Stimulated activated CD4-positive, alpha-beta T cell treated with anti-CD3 and anti-CD28 coated beads, TNF-alpha, amount 100 ng/mL, for 24 hours (primary cell): ENCODE results near the gene GPN1.
"Not testable (repeated sequence)": the region's sequence is repeated elsewhere in the genome, so short reads cannot be mapped to it uniquely, and the experiment has no call there.

ENCODE experiments used
- DNase-seq, 3 experiments: peaks; one replicate each; pipeline ENCODE4 v3.0.0-alpha.2; 2020; ENCODE audit warnings: low read depth in 3 of 3

GPN1 gene

DNA sequence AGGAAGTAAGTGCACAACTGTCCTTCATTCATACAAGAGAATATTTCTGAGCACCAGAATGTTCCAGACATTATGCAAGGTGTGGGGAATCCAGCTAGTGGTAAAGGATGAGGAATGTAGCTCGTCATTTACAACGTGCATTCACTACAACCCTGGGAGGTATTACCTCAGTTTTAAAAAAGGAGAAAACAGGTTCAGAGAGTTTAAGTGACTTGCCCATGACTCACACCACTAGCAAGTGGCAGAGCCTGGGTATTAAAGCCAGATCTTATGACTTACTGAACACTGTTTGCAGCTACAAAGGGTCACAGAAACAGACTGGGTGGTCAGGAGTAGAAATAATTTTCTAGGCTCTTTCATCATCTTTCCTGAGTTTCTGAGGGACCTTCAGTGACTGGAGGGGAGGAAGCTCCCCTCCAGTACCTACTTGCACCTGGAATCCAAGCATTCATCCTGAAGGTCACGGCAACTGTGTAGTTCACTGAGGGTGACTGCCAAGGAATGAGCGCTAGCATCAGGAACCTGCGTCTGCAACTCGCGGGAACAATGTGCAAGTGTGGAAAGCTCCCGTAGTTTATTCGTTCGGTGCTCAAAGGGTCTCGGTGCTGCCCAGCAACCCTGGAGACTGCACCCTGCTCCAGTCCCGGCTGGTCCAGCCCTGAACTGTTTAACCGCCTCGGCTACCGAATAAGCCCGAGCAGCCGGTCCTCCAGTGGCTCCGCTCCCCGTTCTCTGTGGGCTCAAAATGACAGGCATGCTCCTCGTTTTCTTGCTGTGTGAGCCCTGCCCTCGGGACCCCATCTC is 685 bp upstream of the GPN1 start:
- DNase-seq, result no peak

DNA sequence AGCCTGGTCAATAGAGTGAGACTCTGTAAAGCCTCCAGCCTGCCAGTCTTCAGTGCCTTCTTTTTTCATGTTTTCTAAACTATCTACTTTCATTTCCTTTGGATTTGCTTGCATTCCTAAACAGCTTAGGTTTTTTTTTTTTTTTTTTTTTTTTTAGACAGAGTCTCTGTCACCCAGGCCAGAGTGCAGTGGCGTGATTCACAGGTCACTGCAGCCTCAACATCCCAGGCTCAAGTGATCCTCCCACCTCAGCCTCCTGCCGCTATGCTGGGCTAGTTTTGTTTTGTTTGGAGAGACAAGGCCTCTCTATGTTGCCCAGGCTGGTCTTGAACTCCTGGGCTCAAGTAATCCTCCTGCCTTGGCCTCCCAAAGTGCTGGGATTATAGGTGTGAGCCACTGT is 1.4 kb downstream of the GPN1 start:
- DNase-seq, result not testable (repeated sequence)

DNA sequence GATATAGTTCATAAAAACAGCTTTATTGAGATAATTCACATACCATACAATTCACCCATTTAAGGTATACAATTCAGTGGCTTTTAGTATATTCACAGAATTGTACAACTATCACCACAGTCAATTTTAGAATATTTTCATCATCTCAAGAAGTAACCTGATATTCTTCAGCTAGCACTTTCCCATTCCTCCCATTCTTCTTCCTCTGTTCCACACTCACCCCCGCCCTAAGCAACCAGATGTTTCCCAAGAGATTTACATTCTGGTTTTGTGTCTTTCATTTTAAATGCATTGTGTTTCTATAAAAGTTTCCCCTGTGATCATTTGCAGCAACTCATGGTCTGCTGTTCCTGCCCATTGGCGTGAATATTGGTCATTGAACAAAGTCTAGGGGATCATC is 5.4 kb downstream of the GPN1 start:
- DNase-seq, result no peak

DNA sequence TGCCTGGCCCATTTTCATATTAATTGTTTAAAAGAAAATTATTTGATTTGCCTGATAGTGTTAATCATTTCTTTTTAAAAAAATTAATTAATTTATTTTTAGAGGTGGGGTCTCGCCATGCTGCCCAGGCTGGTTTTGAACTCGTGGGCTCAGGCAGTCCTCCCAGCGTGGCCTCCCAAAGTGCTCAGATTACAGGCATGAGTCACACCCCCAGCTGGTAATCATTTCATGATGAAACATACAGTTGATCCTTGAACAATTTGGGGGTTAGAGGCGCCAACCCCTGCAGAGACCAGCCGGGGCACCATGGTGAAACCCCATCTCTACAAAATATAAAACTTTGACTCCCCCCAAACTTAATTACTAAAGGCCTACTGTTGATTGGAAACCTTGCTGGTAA is 7.9 kb downstream of the GPN1 start:
- no peak for DNase-seq

DNA sequence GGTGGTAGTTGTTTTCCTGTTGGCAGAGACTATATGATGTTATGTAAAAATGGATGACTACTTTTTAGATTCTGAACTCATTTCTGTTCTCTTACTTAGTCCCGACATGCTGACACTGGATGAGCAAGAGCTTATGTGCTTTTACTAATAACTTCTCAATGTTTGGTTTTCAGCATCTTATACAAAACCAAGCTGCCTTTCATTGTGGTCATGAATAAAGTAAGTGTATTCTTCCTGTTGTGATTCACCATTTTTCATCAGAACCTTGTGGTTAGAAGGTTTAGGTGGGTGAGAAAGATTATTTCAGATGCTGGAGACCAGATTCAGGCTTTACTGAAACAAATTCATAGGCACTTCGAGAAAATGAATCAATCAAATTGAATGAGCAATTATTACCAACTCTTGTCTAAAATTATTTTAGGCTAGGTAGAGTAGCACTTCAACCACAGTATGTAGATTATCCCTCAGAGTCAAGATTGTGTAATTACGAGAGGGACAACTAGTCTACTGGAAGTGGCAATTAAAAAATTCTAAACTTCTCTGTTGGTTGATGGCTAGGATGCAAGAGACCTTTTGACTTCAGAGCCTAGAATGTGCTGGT is 9.3 kb downstream of the GPN1 start:
- no peak for DNase-seq

DNA sequence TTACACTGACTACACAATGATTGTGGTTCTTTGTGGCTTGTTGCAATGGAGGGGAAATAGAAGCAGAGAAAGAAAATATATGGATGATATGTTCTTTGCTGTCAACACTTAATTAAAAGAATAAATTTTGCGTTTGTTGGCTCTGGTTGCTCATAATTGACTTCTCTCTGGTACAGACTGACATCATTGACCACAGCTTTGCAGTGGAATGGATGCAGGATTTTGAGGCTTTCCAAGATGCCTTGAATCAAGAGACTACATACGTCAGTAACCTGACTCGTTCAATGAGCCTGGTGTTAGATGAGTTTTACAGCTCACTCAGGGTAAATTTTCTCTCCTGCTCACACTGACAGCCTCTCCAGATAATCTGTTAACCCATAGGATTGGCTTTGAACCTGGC is 9.9 kb downstream of the GPN1 start:
- DNase-seq, result no peak

DNA sequence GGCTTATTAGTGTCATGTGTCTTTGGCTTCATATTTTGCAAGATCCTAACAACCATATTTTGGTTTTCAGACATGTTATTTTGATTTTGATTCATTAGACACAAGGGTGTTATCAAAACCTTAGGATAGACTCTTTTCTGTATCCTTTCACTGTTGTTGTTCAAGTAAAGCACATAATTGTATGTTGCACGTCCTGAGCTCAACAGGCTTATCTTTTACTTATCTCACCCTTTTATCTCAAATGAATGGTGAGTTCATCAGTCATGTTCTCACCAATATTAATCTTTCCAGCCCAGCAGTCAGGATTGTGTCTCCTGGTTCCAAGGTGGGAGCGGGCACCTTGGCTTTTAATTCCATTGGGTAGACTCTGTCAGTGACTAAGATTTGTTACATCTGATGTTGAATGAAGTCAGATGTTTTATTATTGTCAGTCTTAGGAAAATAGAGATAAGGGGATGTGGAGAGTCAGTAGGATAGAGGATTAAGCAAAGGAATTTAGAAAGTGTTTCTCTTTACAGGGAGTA is 11.9 kb downstream of the GPN1 start:
- no peak for DNase-seq

DNA sequence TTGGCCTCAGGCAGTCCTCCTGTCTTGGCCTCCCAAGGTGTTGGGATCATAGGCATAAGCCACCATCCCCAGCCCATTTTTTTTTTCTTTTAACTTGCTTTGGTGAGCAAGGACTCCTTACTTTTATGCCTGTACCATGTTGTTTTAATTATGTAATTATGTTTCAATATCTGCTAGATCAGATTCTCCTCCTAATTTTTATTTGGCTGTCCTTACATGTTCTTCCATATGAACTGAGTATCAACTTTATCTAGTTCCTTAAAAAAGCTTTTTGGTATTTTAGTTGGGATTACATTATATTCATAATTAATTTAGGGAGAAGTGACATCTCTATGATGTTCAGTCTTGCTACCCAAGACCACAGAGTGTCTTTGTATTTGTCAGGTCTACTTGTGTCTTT is 16.3 kb downstream of the GPN1 start:
- no peak for DNase-seq

DNA sequence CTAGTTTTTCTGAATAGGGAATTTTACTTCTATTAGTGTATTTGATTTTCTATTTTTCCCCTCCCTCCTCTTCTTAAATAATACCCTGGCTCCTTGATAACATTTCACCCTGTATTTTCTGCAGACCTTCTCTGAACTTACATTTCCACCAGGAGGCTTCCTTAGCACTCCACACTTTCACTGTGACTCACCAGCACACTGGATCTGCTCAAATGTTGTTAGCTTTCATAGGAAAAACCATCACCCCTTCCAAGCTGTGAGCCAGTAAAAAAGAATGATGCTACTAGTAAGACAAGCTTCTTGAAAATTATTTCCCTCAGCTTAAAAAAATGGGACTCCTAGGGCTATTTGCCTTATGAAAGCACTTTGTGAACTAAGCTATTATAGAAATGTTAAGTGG is 18.4 kb downstream of the GPN1 start:
- DNase-seq, result no peak

DNA sequence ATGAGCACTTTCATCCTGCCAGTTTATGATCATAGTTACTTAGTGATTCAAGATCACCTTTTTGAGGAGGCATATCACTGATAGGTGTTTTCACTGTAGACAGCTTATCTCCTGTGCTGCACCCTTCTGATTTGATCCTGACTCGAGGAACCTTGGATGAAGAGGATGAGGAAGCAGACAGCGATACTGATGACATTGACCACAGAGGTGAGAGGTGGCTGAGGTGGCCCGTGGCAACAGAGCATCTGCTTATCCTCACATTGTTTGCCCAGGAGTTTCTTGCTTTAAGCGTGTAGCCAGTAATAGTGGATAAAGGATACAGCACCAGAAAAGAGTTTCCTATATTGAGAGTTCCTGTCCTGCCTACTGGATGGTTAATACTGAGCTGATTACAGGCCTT is 18.9 kb downstream of the GPN1 start:
- DNase-seq, result no peak

DNA sequence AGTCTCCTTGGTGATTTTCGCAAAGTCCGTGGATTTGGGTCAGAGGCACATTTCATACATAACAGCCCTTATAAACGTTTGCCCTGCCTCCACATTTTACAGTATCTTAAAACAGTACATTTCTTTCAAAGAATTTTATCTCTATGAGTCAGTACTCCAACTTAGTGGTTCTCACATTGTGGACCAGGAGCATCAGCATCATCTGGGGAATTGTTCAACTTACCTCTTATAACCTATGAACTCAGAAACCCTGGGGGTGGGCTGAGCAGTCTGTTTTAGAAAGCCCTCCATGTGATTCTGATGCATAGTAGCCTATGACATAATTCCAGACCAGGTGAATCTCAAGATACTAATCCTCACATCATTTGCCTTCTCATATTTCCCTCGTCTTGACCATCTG is 22.2 kb downstream of the GPN1 start:
- no peak for DNase-seq

DNA sequence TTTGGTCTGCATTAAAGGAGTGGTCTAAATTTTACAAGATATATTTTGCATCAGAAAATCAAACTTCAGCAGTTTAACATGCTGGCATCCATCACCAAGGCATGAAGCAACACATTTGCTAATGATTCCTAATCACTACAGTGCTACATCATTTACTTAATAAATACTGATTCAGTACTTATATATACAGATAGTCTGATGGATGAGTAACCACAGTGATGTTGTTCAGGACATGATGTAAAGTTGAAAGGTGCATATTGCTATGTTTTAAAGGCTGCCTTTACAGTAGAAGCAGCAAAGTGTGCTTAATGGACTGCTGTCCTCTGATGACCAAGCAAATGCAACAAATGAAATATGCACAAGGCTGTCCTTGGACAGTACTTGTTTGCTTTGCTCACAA is 23.5 kb downstream of the GPN1 start:
- DNase-seq, result no peak

DNA sequence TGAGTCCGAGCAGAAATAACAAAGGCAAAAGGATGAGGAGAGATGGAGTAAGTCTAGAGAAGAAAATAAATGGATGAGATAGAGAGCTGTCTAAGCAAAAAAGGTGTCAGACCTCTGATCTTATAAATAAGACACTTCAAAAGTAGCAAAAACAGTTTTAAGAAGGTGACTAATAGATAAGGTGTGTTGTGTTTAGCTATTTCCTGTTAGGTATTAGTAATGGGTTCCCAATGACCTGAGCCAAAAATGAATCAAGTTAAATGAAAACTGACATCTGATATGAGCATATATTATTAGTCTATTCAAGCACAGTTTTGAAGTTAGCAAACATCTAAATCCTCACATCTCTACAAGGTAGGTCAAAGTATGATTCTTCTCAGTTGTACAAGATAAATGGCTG is 23.9 kb downstream of the GPN1 start:
- DNase-seq, result no peak

DNA sequence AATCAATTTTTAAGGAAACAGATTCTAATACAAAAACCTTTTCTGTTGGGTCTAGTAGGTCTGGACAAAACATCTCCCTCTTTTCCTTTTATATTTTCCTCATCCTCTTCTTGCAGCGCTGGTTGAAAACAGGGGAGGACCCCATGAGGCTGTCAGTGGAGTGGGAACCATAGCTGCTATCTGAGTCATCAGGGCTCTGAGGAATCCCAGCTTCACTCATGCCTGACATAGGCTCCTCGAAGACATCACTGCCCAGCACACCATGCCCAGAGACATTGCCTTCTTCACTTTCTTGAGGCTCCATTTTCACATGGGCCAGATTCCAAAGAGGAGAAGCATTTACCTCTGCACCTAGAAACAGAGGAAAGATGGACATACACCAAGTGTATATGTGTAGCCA is 24.5 kb downstream of the GPN1 start:
- DNase-seq, result no peak

DNA sequence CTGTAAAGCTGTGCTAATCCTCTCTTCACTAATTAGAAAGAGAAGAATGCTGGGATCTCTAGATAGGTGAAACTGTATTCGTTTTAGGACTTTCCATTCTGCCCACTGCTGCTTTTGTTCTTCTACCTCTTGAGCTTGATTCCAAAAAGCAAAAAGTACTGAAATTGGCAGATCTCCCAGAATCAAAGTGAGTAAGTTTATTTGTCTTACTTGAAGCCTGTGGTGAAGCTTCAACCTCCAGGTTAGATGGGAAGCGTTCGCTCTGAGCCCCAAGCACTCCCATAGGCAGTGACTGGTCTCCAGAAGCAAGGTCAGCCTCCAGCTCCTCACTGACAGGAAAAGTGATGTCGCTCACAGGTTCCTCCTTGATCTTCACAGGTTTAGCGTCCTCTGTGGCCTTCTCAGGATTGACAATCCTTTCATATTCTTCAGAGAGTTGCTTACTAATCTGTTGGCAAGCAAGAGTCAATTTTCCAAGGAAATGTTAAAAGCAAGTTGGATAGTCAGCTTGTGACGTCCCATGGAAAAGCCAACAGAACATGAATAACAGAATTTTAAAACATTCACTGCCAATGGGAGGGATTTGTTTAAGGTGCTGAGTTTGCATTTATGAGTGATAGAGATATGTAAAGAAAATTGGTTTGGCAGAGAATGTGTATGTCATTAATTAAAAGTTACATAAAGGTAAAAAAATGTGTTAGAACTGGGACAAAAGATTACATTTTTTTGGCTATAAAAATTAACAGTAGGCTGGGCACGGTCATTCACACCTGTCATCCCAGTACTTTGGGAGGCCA is 26.5 kb downstream of the GPN1 start:
- no peak for DNase-seq

DNA sequence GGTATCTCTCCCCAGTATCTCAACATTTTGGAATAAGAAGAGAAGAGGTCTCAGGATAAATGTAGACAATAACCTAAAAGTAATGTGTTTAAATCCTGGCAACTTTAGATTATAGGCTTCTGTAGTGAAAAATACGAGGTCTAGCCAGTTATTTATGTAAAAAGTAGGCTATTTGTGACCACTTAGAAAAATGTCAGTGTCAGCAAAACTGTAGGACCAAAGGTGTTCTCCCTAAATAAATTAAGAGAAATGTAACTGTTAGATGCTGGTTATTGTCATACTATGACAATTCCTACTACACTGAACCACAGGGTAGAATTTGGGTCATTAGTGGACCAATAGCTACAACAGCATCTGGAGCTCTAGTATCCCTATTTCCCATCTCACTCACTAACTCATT is 32.5 kb downstream of the GPN1 start:
- DNase-seq, result no peak

DNA sequence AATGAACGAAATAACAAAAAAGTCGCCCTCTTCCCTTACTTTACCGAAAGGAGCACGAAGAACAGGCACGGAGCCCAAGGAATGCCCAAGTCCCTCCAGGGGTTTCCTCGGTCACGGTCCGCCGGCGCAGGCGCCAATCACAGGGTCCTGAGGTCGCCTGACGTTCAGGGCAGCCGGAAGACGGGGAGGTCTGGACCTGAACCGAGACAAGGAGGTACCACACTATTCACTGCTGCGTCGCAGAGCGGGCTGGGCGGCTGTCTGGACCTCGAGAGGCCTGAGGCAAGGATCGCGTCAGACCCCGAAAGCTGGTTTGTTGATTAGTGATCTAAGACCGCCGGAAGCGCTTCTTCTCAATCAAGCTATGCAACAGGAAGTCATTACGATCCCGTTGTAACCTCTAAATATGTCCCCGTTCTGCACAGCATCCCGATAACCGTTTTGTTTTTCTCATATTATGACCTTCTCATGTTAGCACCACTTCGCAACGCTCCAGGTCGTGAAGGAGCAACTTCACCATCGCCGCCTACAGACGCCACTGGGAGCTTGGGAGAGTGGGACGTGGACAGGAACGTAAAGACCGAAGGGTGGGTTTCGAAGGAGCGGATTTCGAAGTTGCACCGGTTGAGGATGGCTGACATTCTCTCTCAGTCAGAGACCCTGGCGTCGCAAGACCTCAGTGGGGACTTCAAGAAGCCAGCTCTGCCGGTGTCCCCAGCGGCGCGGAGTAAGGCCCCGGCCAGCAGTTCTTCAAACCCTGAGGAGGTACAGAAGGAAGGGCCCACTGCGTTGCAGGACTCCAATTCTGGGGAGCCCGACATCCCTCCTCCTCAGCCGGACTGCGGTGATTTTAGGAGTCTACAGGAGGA is 34.7 kb downstream of the GPN1 start, which contains the start of the genes SLC4A1AP and SUPT7L:
Gene SLC4A1AP, plus strand, starts transcription at position 605 of the 869 bp plus-strand sequence. Its CDS starts 26 bp downstream, at position 631.
Gene SUPT7L, minus strand, starts transcription at position 330 of the 869 bp plus-strand sequence. CDS start 1,422 bp downstream, outside the sequence.
- DNase-seq, result peak; percentile 55 to 60 (median 60)

DNA sequence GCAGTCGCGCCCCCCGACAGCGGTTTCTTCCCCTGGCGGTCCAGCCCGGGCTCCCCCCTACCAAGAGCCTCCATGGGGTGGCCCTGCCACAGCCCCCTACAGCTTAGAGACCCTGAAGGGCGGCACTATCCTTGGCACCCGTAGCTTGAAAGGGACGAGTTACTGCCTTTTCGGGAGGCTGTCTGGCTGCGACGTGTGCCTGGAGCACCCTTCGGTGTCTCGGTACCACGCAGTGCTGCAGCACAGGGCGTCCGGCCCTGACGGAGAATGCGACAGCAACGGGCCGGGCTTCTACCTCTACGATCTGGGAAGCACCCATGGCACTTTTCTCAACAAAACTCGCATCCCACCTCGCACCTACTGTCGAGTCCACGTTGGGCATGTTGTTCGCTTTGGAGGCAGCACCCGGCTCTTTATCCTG is 35.3 kb downstream of the GPN1 start:
- no peak for DNase-seq

DNA sequence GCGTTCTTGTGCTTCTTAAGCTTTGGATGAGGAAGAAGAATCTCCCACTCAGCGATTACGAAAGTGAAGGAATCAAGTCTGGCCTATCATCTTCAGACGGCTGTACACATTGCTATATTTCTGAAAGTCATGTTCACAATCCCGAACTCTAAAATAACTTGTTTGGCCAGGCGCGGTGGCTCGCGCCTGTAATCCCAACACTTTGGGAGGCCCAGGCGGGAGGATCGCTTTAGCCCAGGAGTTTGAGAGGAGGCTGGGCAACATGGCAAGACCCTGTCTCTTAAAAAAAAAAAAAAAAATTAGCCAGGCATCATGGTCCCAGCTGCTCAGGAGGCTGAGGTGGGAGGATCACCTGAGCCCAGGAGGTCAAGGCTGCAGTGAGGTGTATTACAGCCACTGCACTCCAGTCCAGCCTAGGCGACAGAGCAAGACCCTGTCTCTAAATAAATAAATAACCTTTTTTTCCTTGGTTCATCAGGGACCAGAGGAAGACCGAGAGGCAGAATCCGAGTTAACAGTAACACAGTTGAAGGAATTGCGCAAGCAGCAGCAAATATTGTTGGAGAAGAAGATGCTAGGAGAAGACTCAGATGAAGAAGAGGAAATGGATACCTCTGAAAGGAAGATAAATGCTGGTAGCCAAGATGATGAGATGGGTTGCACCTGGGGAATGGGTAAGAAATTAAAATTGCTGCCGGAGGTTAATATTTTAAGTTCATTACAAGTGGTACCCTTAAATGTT is 35.9 kb downstream of the GPN1 start:
- no peak for DNase-seq

DNA sequence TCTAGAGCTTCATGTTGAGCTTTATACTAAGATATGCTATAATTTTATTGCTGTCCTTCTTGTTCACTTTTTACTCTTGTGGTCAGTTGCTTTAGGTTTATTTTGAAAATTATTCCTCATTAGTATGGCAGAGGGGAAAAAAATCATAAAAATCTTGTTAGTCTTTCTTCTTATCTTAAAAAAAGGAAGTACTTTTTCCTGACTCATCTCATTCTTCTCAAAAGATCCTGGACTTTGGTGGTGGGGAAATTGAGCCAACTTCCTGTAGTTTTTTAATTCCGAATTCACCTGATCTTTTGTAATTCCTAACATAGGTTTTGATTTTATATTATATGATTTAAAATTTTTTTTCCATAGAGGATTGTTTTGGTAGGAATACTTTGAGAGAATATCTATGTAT is 38.6 kb downstream of the GPN1 start:
- DNase-seq, result no peak

DNA sequence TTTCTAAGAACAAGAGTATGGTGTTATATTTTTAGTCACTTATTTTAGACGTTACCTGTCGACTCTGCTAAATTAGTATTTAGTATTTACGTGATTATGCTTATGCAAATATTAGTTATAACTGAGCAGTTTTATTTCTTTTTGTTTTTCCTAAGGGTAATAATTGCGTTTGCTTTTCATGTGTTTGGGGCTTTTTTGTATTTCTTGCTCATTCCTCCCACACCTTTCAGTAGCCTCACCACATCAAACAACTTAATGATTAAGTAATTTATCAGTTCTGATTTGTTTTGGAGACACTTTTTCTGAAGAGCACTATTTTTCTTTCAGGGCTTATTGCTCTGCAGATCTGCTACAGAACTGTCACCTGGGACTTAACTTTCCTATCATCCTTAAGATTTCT is 42.4 kb downstream of the GPN1 start:
- no peak for DNase-seq
